ENCODE results near the gene PRIMA1. TPM values are rescaled to one million over a fixed set of nuclear protein-coding genes. Genes with fewer than 3 reads are reported as not detected.

Gene PRIMA1
- total and polyA plus RNA-seq, 12 donors, result 1.8 to 16.3 (median 4.1) TPM

DNA sequence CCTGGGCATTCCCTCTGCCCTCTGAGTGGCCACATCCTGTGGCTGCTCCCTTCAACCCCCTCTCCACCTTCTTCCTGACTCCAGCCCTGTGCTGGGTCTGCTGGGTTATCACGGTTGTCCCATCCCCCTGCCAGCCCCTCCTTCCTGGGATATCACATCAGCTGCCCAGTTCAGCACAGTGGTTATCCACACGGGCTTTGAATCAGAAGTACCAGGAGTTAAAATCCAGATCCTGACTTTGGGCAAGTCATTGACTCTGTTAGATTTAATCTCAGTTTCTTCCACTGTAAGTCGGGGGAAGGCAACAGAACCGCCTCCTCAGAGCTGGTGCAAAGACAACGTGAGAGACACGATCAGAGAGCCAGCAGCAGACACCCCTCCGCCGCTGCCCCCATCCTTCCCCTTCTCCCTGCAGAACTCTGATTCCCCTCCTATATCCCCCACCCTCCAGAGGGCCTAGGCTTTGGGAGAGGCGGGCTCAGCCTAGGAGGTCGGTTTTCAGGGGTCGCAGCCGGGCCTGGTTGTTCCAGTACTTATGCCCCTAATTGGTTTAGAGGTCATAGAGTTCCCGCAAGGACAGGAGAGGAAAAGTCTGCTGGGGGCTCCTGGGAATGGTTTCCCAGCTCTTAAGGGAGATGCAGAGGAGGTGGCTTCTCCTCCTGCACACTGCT is 42.5 kb downstream of the PRIMA1 start:
- peak overlapping the region in 2 of 10 donors; percentile 22 to 95 for H3K27ac ChIP-seq
- H3K27me3 ChIP-seq, result no peaks in the 10 kb centered on the region
- intact Hi-C loops (cut with DNase I), result no loop called here
- peaks cover 3 to 51% (median 21%) of the 10 kb centered on the region in 9 donors for H3K4me1 ChIP-seq
- ATAC-seq (no peak), DNase-seq (no peak)
- H3K36me3 ChIP-seq, result no peaks in the 10 kb centered on the region
- WGBS, 2 donors, result 54 to 57% methylated on average over 13 of the region's 13 CpGs
- TF ChIP-seq, protein P1, sequence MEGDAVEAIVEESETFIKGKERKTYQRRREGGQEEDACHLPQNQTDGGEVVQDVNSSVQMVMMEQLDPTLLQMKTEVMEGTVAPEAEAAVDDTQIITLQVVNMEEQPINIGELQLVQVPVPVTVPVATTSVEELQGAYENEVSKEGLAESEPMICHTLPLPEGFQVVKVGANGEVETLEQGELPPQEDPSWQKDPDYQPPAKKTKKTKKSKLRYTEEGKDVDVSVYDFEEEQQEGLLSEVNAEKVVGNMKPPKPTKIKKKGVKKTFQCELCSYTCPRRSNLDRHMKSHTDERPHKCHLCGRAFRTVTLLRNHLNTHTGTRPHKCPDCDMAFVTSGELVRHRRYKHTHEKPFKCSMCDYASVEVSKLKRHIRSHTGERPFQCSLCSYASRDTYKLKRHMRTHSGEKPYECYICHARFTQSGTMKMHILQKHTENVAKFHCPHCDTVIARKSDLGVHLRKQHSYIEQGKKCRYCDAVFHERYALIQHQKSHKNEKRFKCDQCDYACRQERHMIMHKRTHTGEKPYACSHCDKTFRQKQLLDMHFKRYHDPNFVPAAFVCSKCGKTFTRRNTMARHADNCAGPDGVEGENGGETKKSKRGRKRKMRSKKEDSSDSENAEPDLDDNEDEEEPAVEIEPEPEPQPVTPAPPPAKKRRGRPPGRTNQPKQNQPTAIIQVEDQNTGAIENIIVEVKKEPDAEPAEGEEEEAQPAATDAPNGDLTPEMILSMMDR (IDR thresholded peaks at IDR 0.05), result no peak
- H3K4me3 ChIP-seq, result no peak overlapping the region
- H3K9me3 ChIP-seq, result no peaks in the 10 kb centered on the region

DNA sequence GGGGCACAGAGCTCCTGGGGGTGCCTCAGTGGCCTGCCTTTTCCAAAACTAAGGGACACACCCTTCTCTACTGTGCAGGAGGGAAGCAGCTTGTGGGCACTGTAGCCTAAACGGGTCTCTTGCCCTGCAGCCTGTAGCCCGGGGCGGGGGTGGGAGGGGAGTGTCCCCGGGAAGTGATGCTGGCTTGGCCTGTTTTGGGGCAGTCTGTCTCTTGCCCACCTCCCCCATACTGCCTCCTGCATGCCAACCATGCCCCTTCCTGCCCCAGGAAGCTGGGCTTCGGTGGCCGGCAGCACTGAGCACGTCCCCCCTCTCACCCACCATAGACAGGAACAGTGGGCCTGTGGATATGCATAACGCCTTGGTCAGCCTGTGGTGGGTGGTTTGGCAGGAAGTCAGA is 43.4 kb downstream of the PRIMA1 start:
- no peak overlapping the region for H3K27ac ChIP-seq
- DNase-seq (no peak), ATAC-seq (no peak)
- H3K4me3 ChIP-seq, result no peak overlapping the region
- H3K4me1 ChIP-seq, result peaks cover 3 to 51% (median 21%) of the 10 kb centered on the region in 9 donors
- no peaks in the 10 kb centered on the region for H3K36me3 ChIP-seq
- no peaks in the 10 kb centered on the region for H3K9me3 ChIP-seq
- TF ChIP-seq, protein P1 (IDR thresholded peaks at IDR 0.05), result no peak
- 60 to 63% methylated on average over 8 of the region's 8 CpGs for WGBS, 2 donors
- no peaks in the 10 kb centered on the region for H3K27me3 ChIP-seq
- intact Hi-C loops (cut with DNase I), result loop anchor here in 1 of 10 donors (5.0 kb wide), 1 partner anchor 42 kb away; the partner anchor contains the start of gene PRIMA1

DNA sequence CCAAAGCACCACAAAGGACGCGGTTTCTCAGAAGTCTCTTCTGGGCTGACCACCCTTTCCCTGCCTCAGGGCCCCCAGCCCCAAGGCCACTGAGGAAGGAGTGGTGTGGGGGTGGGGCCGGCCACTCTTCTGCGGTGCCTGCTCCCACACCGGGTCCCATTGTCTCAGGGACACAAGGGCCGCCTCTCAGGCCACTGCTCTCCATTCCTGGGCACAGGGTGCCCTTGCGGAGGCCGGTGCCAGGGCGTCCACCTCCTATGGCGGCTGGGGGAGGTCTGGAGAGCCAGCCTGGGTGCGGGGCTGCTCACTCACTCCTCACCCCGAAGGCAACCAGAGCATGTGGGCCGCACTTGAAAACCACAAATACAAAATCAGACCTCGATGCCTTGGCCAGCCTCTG is 44.1 kb downstream of the PRIMA1 start:
- Histone ChIP-seq H3K36me3 (no peaks in the 10 kb centered on the region), H3K9me3 (no peaks in the 10 kb centered on the region), H3K4me1 (peaks cover 3 to 46% (median 17%) of the 10 kb centered on the region in 9 donors), H3K27ac (peak overlapping the region in 1 of 10 donors; percentile 85), H3K27me3 (no peaks in the 10 kb centered on the region), H3K4me3 (no peak overlapping the region)
- TF ChIP-seq, protein P1 (IDR thresholded peaks at IDR 0.05), result no peak
- WGBS, 2 donors, result 81 to 84% methylated on average over 14 of the region's 14 CpGs
- ATAC-seq, result no peak
- no peak for DNase-seq
- intact Hi-C loops (cut with DNase I), result loop anchor here in 1 of 10 donors (5.0 kb wide), 1 partner anchor 43 kb away; the partner anchor contains the start of gene PRIMA1

DNA sequence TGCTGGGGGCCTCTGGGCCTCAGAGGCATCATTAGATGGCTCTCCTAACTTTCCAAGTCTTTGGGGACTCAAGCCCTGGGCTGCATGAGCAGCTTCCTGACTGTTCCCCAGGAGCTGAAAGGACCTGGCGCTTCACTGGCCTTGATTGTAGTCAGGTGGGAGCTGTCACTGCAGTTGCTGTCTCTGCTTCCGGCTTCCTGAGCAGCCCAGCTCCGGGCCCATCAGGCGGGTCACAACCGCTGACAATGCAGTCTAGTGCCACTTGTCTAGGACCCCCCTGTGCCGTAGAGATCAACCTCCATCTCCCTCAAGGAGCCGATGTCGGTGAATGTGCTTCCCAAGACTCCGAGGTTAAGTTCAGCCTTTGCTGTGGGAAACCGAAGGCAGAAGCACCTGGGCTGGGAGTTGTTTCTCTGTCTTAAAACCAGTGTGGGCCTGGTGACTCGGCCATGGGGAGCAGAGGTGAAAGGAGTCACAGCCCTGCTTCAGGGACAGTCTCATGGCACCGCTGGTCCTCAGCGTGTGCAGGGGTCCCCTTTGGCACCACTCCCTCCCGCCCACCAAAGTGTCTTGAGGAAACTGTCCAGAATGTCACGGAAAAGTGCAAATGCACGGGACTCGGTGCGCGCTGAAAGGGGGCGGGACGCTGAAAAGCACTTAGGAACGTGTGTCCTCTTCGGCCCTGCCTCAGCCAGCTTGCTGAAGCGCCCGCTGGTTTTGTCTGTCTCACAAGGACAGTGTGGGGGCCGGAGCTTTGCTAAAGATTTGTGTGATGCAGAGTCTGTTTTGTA is 44.8 kb downstream of the PRIMA1 start:
- peaks cover 3 to 40% (median 16%) of the 10 kb centered on the region in 9 donors for H3K4me1 ChIP-seq
- H3K36me3 ChIP-seq, result no peaks in the 10 kb centered on the region
- ATAC-seq (peak in 3 of 8 donors; percentile 2 to 13 (median 3)), DNase-seq (no peak)
- intact Hi-C loops (cut with DNase I), result loop anchor here in 1 of 10 donors (5.0 kb wide), 1 partner anchor 44 kb away; the partner anchor contains the start of gene PRIMA1
- peak overlapping the region in 9 of 10 donors; percentile 3 to 85 (median 61) for H3K27ac ChIP-seq
- no peaks in the 10 kb centered on the region for H3K9me3 ChIP-seq
- 83 to 85% methylated on average over 26 of the region's 26 CpGs for WGBS, 2 donors
- H3K4me3 ChIP-seq, result no peak overlapping the region
- H3K27me3 ChIP-seq, result no peaks in the 10 kb centered on the region
- TF ChIP-seq, protein P1 (IDR thresholded peaks at IDR 0.05), result no peak

Data from heart right ventricle (tissue), 16 donors.